IPS-NIHi11 (cell line): ENCODE data around the gene MRGPRD.

ENCODE experiments used
- DNase-seq: peaks from one replicate; pipeline ENCODE4 v3.0.0; 2012; ENCODE audit warnings: mixed read lengths, low spot score

The MRGPRD gene

GRCh38 chr11:68968306-68969250, 12.2 kb downstream of the MRGPRD start:
- DNase-seq: peak; percentile 46

- no peak for DNase-seq
Measured at GRCh38 chr11:68966894-68967780, 13.6 kb downstream of the MRGPRD start.

GRCh38 chr11:68965901-68966853, 14.6 kb downstream of the MRGPRD start:
- DNase-seq: no peak

GRCh38 chr11:68963779-68964178, 17.0 kb downstream of the MRGPRD start:
- no peak for DNase-seq

GRCh38 chr11:68962527-68963250, 18.1 kb downstream of the MRGPRD start:
- DNase-seq: peak; percentile 32

- no peak for DNase-seq
Measured at GRCh38 chr11:68961245-68961644, 19.5 kb downstream of the MRGPRD start.

- DNase-seq: no peak
Measured at GRCh38 chr11:68960294-68961071, 20.3 kb downstream of the MRGPRD start.

GRCh38 chr11:68959465-68960293, 21.1 kb downstream of the MRGPRD start:
- DNase-seq: no peak

GRCh38 chr11:68958211-68958610, 22.6 kb downstream of the MRGPRD start:
- peak; percentile 6 for DNase-seq

- peak; percentile 9 for DNase-seq
Measured at GRCh38 chr11:68956547-68957254, 24.1 kb downstream of the MRGPRD start.

GRCh38 chr11:68956142-68956541, 24.6 kb downstream of the MRGPRD start:
- DNase-seq: peak; percentile 92

GRCh38 chr11:68955607-68955958, 25.2 kb downstream of the MRGPRD start:
- peak; percentile 44 for DNase-seq

- peak; percentile 26 for DNase-seq
Measured at GRCh38 chr11:68954836-68955606, 25.8 kb downstream of the MRGPRD start.

- peak; percentile 70 for DNase-seq
Measured at GRCh38 chr11:68950762-68951161, 30.0 kb downstream of the MRGPRD start.

GRCh38 chr11:68950270-68950669, 30.5 kb downstream of the MRGPRD start:
- DNase-seq: peak; percentile 86

GRCh38 chr11:68948935-68949334, 31.9 kb downstream of the MRGPRD start:
- DNase-seq: no peak

- no peak for DNase-seq
Measured at GRCh38 chr11:68948496-68948895, 32.3 kb downstream of the MRGPRD start.

GRCh38 chr11:68947151-68947550, 33.6 kb downstream of the MRGPRD start:
- DNase-seq: no peak
